KMS-11 (cell line): ENCODE measurements around the gene NR1H4.

Experiments
- H2AFZ ChIP-seq: fragments of 200-600 bp; sonication (generic); 2 replicates; pipeline ENCODE4 v1.6.1; 2016; ENCODE audit warnings: antibody characterized with exemption, mixed run types, low read depth
- H3K27ac ChIP-seq: fragments of 200-600 bp; sonication (generic); 2 replicates; pipeline ENCODE4 v1.6.1; 2016; ENCODE audit warnings: mild to moderate bottlenecking, mixed run types
- H3K27me3 ChIP-seq: fragments of 200-600 bp; sonication (generic); 2 replicates; pipeline ENCODE4 v1.6.1; 2017; ENCODE audit warnings: mild to moderate bottlenecking, low read depth, mixed run types, moderate library complexity; ENCODE audit not compliant: insufficient read depth
- H3K36me3 ChIP-seq: fragments of 200-600 bp; sonication (generic); 2 replicates; pipeline ENCODE4 v1.6.1; 2017; ENCODE audit warnings: mild to moderate bottlenecking, mixed run types; ENCODE audit not compliant: insufficient read depth
- H3K4me1 ChIP-seq: fragments of 200-600 bp; sonication (generic); 2 replicates; pipeline ENCODE4 v1.6.1; 2016; ENCODE audit warnings: mild to moderate bottlenecking, low read depth, mixed run types; ENCODE audit not compliant: poor library complexity, severe bottlenecking
- H3K4me2 ChIP-seq: fragments of 200-600 bp; sonication (generic); 2 replicates; pipeline ENCODE4 v1.7.0; 2016; ENCODE audit warnings: mild to moderate bottlenecking, mixed run types
- H3K4me3 ChIP-seq: fragments of 200-600 bp; sonication (generic); IDR thresholded peaks from 2 replicates; pipeline ENCODE4 v1.6.1; 2017; ENCODE audit warnings: low read depth, low read length, mixed read lengths; ENCODE audit not compliant: insufficient read depth
- H3K79me2 ChIP-seq: fragments of 200-600 bp; sonication (generic); 2 replicates; pipeline ENCODE4 v1.6.1; 2016; ENCODE audit warnings: low read depth, mixed run types; ENCODE audit not compliant: insufficient read depth
- H3K9ac ChIP-seq: fragments of 200-600 bp; sonication (generic); 2 replicates; pipeline ENCODE4 v1.6.1; 2016; ENCODE audit warnings: mild to moderate bottlenecking, mixed run types
- H4K20me1 ChIP-seq: fragments of 200-600 bp; sonication (generic); 2 replicates; pipeline ENCODE4 v1.6.1; 2016; ENCODE audit warnings: mild to moderate bottlenecking, mixed run types; ENCODE audit not compliant: insufficient read depth
- CTCF ChIP-seq: fragments of 200-600 bp; sonication (generic); conservative IDR thresholded peaks from 2 replicates; pipeline ENCODE4 v1.6.1; 2017; ENCODE audit warnings: low read depth, mild to moderate bottlenecking, antibody characterized with exemption, low read length, moderate library complexity, mixed read lengths

The NR1H4 gene

GRCh38 chr12:100434177-100434576 is 39.5 kb upstream of the NR1H4 start:
- H3K79me2 ChIP-seq: no peaks in the 10 kb centered on the region
- H3K4me1 ChIP-seq: no peaks in the 10 kb centered on the region
- no peaks in the 10 kb centered on the region for H3K27me3 ChIP-seq
- H2AFZ ChIP-seq: no peak overlapping the region
- H3K27ac ChIP-seq: no peak overlapping the region
- H3K4me3 ChIP-seq: no peak overlapping the region
- H3K4me2 ChIP-seq: no peak overlapping the region
- H3K9ac ChIP-seq: no peak overlapping the region
- TF ChIP-seq CTCF: no peak
- no peaks in the 10 kb centered on the region for H4K20me1 ChIP-seq
- no peaks in the 10 kb centered on the region for H3K36me3 ChIP-seq

- Histone ChIP-seq H3K4me3 (no peak overlapping the region), H3K36me3 (no peaks in the 10 kb centered on the region), H4K20me1 (no peaks in the 10 kb centered on the region), H3K9ac (no peak overlapping the region), H3K27ac (no peak overlapping the region), H2AFZ (no peak overlapping the region), H3K4me1 (no peaks in the 10 kb centered on the region), H3K79me2 (no peaks in the 10 kb centered on the region), H3K27me3 (no peaks in the 10 kb centered on the region), H3K4me2 (no peak overlapping the region)
- no peak for TF ChIP-seq CTCF
Observed at GRCh38 chr12:100435957-100436356, 37.7 kb upstream of the NR1H4 start.

- Histone ChIP-seq H4K20me1 (no peaks in the 10 kb centered on the region), H3K27ac (no peak overlapping the region)
- no peak for TF ChIP-seq CTCF
Observed at GRCh38 chr12:100437038-100437841, 36.4 kb upstream of the NR1H4 start.

GRCh38 chr12:100439797-100440196 is 33.9 kb upstream of the NR1H4 start:
- Histone ChIP-seq H3K79me2 (no peaks in the 10 kb centered on the region), H3K27ac (no peak overlapping the region), H3K4me3 (no peak overlapping the region), H3K4me1 (no peaks in the 10 kb centered on the region), H3K4me2 (no peak overlapping the region), H2AFZ (no peak overlapping the region), H4K20me1 (no peaks in the 10 kb centered on the region), H3K36me3 (no peaks in the 10 kb centered on the region), H3K9ac (no peak overlapping the region), H3K27me3 (no peaks in the 10 kb centered on the region)
- no peak for TF ChIP-seq CTCF

More at GRCh38 chr12:100437038-100437841, 36.4 kb upstream of the NR1H4 start:
- no peaks in the 10 kb centered on the region for H3K27me3 ChIP-seq
- H3K4me1 ChIP-seq: no peaks in the 10 kb centered on the region
- H3K4me3 ChIP-seq: no peak overlapping the region
- no peak overlapping the region for H2AFZ ChIP-seq
- H3K79me2 ChIP-seq: no peaks in the 10 kb centered on the region
- H3K36me3 ChIP-seq: no peaks in the 10 kb centered on the region
- no peak overlapping the region for H3K9ac ChIP-seq
- H3K4me2 ChIP-seq: no peak overlapping the region
